SJCRH30 (cell line): ENCODE measurements around the gene CHCHD6. TPM values are rescaled to one million over a fixed set of nuclear protein-coding genes. Genes with fewer than 3 reads are reported as not detected.

Source experiments
- DNase-seq, 2 experiments: peaks; one replicate each; pipeline ENCODE4 v3.0.0-alpha.2; 2015 to 2020
- H3K27ac ChIP-seq: fragments of 250-450 bp; sonication (Bioruptor Pico); 2 replicates; pipeline ENCODE4 v1.5.1; 2020; ENCODE audit warnings: mild to moderate bottlenecking, moderate library complexity
- H3K27me3 ChIP-seq: fragments of 250-450 bp; sonication (Bioruptor Pico); 2 replicates; pipeline ENCODE4 v1.5.1; 2020; ENCODE audit warnings: mild to moderate bottlenecking, moderate library complexity
- H3K36me3 ChIP-seq: fragments of 250-450 bp; sonication (Bioruptor Pico); 2 replicates; pipeline ENCODE4 v1.5.1; 2020; ENCODE audit warnings: mild to moderate bottlenecking, moderate library complexity
- H3K4me1 ChIP-seq: fragments of 250-450 bp; sonication (Bioruptor Pico); 2 replicates; pipeline ENCODE4 v1.5.1; 2020; ENCODE audit warnings: mild to moderate bottlenecking, moderate library complexity
- H3K4me3 ChIP-seq: fragments of 250-450 bp; sonication (Bioruptor Pico); 2 replicates; pipeline ENCODE4 v1.5.1; 2020; ENCODE audit warnings: mild to moderate bottlenecking, moderate library complexity
- H3K9me3 ChIP-seq: fragments of 250-450 bp; sonication (Bioruptor Pico); replicated peaks from 2 replicates; pipeline ENCODE4 v1.5.1; 2020; ENCODE audit warnings: mild to moderate bottlenecking, moderate library complexity
- total RNA-seq: library from RNA; depleted of rRNA; stranded (reverse); fragments of >200 nt; shearing (Covaris generic); gene quantifications from 2 replicates; pipeline ENCODE4 v1.2.3, GENCODE V29; 2014; rRNA removed

CHCHD6 gene, protein sequence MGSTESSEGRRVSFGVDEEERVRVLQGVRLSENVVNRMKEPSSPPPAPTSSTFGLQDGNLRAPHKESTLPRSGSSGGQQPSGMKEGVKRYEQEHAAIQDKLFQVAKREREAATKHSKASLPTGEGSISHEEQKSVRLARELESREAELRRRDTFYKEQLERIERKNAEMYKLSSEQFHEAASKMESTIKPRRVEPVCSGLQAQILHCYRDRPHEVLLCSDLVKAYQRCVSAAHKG
- total RNA-seq, result 24.2 and 24.4 TPM in 2 replicates

DNA sequence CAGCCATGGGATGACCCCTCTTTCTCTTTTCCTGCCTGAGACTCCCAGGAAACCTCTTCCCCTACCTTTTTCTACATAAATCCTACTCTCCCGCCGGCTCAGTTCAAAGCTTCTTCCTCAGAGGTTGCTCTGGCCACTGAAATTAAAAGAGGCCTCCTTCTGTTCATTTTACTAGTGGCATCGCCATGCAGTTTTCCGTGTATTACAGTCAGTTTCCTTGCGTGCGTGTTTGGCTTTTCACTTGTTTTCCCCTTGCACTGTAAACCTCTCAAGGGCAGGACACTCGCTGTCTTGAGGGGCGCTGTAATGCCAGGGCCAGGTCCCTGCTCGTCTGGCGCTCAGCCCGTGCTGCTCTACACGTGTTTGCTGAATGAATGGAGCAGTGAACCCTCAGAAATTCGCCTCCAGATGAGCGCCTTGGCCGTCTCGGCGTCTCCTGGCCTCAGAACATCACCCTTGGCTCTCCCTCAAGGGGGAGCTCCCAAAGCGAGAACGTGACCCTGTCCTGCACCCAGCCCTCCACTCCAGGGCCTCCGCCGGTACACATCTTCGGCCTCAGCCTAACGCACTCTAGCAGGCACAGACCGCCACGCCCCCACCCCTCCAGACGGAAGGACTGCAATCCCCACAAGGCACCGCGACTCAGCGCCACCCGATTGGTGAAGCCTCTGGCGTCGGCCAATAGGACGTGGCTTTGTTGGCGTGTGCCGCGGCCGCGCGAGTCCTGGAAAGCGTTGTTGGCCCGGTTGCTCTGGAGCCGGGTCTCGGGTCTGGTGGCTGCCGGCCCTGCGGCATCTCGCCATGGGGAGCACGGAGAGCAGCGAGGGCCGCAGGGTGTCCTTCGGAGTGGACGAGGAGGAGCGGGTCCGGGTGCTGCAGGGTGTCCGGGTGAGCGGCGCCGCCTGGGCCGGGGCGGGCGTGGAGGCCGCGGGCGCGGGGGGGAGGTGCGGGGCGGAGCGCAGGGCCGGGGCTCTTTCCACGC is at the start of gene CHCHD6:
TSS of gene CHCHD6 (plus strand) at position 729 of the 982 bp plus-strand sequence. CDS start at position 802, 73 bp downstream.
- H3K9me3 ChIP-seq, result no peaks in the 10 kb centered on the region
- H3K4me3 ChIP-seq, result peak within 1 kb of the TSS; percentile 83
- no peaks in the 10 kb centered on the region for H3K4me1 ChIP-seq
- DNase-seq, result peak; percentile 98 to 99
- H3K36me3 ChIP-seq, result no peaks in the 10 kb centered on the region
- no peaks in the 10 kb centered on the region for H3K27me3 ChIP-seq
- no peak within 1 kb of the TSS for H3K27ac ChIP-seq

DNA sequence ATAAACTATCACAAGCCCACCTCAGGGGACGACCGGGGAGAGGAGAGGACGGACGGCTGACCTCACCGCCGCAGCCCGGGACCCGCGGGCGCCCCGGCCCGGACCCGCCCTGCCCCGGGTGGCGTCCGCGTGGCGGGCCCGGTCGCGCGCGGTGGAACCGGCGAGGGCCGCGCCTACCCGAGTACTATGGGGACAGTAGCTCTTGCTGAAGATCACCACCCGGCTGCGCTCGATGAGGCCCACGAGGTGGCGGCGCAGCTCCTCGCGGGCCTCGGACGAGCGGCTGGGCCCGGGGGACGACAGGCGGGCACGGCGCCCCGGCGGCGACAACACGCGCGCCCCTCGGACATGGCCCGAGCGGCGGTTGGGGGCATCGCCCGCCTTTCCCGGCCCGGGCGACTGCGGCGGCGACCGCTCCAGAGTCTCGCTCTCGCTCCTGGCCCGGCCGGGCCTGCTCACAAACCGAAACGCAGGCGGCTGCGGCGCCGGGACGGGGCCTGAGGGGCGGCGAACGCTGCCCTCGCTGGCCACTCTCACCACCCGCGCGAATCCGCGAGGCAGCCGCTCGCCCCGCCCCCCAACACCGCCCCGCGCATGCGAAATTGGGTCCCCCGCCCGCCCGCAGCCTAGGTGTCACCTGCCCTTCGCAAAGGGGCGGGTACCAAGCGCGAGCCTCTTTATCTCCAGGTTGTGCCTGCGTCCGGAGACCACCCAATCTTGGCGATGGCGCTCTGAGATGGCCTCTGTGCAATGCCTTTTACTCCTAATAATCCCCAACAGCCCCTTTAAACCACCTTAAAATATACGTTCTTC is 49.3 kb upstream of the CHCHD6 start, which contains the start of gene TXNRD3:
TSS of gene TXNRD3 (minus strand) at position 554 of the 813 bp plus-strand sequence.
- Histone ChIP-seq H3K27ac (no peak within 1 kb of the TSS), H3K36me3 (no peaks in the 10 kb centered on the region), H3K4me1 (no peaks in the 10 kb centered on the region), H3K9me3 (no peaks in the 10 kb centered on the region), H3K27me3 (no peaks in the 10 kb centered on the region), H3K4me3 (peak within 1 kb of the TSS; percentile 58)
- peak; percentile 30 to 34 for DNase-seq

DNA sequence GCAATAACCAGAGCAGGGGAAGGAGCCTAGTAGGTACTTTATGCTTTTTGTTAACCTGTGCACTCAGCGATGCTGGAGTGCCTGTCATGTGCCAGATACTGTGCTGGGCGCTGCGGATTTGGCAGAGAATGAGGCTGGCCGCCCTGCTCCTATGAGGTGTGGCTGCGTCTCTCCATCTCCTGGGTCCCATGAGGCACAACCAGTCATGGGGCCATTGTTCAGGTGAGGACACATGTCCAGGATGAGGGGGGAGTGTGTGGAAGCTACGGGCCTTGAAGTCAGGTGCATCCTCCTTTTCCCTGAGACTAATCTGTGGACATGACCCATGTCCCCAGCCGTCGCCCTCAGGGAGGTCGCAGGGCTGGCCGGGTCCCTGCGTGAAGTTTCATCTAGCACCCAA is 48.2 kb upstream of the CHCHD6 start:
- no peaks in the 10 kb centered on the region for H3K9me3 ChIP-seq
- no peaks in the 10 kb centered on the region for H3K4me1 ChIP-seq
- H3K4me3 ChIP-seq, result no peak overlapping the region
- 0 out of 2 replicates have a peak, but pooled peaks cover 4% of the 10 kb centered on the region for H3K27me3 ChIP-seq
- H3K36me3 ChIP-seq, result no peaks in the 10 kb centered on the region
- no peak for DNase-seq
- H3K27ac ChIP-seq, result no peak overlapping the region

DNA sequence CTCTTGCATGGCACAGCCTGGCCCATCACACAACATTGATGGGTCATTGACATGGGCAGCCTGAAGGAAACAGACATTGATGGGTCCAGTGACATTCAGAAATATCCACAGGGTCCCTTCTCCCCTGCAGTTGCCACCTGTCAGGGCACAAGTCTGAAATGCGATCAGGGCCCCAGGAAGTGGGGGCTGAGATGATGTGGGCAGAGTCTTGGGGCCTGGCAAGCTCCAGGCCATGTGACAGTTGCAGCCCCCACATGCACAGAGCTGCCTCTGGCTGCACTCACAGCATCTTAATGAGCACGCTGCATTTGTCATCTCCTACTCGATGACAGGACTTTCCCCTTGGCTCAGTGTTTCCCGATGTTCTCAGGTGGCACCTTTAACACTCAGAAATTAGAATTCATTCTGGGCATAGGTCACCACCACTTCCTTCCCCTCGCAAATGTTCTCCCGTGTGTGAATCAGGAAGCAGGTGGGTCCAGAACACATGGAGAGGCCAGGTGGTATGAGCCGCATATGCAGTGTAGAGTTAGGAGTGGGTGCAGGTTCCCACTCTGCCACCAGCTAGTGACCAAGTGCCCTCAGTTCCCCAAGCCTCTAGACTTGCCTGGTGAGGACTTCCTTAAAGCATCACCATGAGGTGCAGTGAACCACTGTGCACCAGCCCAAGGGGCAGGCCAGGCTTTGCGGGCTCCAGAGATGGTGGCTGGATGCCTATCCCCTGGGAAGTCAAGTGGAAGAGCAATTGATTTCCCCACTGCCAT is 47.5 kb upstream of the CHCHD6 start:
- Histone ChIP-seq H3K27ac (no peak overlapping the region), H3K4me3 (no peak overlapping the region), H3K27me3 (0 out of 2 replicates have a peak, but pooled peaks cover 4% of the 10 kb centered on the region), H3K36me3 (no peaks in the 10 kb centered on the region), H3K9me3 (no peaks in the 10 kb centered on the region), H3K4me1 (no peaks in the 10 kb centered on the region)
- DNase-seq, result no peak

DNA sequence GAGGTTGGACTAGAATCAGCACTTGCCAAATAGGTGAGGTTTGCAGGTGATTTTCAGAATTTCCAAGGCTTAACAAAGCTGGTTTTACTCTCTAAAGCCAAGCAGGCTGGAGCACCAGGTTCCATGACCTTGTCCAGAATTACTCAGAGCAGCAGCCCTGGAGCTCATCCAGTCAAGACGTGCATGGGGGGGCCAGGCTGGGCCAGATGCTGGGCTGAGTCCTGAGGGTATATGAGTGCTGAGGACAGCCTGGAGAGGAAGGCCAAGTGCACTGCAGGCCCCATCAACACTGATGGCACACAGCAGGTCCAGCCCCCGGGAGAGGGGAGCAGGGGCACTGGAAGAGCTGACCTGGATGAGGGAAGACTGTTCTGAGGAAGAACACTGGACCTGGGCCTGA is 46.1 kb upstream of the CHCHD6 start:
- 0 out of 2 replicates have a peak, but pooled peaks cover 4% of the 10 kb centered on the region for H3K27me3 ChIP-seq
- H3K9me3 ChIP-seq, result no peaks in the 10 kb centered on the region
- H3K4me3 ChIP-seq, result no peak overlapping the region
- DNase-seq, result no peak
- H3K27ac ChIP-seq, result no peak overlapping the region
- no peaks in the 10 kb centered on the region for H3K36me3 ChIP-seq
- H3K4me1 ChIP-seq, result no peaks in the 10 kb centered on the region

DNA sequence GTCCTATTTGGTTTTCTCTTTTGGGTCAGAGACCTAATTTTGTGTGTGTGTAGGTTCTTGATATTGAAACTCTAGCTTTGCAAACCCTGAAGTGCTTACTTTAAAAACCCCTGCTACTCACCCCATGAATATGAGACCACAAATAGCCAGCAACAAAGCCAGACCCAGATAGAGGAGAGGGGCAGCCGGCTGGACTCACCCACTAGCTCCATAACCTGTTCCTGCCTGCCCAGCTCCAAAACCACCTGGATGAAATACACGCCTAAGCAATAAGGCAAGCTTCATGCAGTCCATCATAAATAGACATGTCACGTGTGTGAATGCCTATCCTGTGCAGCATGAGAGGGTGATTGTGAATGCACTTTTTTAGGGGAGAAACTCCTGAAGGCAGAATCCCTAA is 45.5 kb upstream of the CHCHD6 start:
- Histone ChIP-seq H3K4me1 (no peaks in the 10 kb centered on the region), H3K27ac (no peak overlapping the region), H3K36me3 (no peaks in the 10 kb centered on the region), H3K4me3 (no peak overlapping the region), H3K27me3 (peaks cover 5% of the 10 kb centered on the region; the same call in 1 of the 2 replicates), H3K9me3 (no peaks in the 10 kb centered on the region)
- no peak for DNase-seq

DNA sequence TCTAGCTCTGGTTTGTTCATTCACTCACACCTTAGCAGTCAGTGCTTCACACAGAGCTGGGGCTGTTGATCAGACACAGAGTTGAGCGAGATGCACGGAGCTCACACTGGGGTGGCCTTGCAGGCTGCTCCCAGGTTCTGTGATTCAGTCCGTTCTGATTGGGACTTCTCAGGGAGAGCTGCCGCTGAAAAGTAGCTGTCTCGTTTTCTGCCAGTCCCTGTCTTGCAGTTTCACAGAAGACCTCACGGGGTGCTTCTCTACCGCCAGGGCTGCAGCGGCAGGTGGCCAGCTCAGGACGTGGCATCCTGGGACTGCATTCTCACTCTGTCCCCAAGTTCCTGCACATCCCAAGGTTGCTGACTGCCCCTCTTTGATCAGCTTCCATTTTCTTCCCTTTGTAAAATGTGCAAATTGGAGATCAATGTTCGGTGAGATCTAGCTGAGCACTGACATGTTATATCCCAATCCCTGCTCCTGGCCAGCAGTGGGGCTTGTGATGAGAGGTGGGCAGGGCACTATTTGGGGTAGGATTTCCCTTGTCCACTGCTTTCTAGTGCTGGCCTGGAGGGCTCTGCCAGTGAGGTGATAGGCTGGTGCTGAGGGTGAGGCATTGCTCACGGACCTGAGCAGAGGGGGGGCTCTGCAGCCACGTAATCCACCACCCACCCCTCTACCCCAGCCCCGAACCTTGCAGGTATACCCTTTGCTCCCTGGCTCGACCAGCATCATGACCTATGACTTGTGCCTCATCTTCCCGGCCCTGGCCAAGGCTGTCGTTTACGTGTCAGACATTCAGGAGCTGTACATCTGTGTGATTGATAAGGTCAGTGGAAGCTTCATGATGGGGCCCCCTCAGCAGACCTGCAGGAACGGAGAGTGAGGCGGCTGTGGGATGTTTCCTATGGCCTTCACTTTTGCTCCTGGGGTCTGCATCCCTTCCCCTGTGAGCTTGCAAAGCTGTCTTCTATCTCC is 43.8 kb upstream of the CHCHD6 start:
- DNase-seq, result no peak
- no peaks in the 10 kb centered on the region for H3K4me1 ChIP-seq
- H3K27ac ChIP-seq, result no peak overlapping the region
- no peaks in the 10 kb centered on the region for H3K36me3 ChIP-seq
- H3K4me3 ChIP-seq, result no peak overlapping the region
- no peaks in the 10 kb centered on the region for H3K9me3 ChIP-seq
- H3K27me3 ChIP-seq, result peaks cover 9% of the 10 kb centered on the region; the same call in 1 of the 2 replicates

DNA sequence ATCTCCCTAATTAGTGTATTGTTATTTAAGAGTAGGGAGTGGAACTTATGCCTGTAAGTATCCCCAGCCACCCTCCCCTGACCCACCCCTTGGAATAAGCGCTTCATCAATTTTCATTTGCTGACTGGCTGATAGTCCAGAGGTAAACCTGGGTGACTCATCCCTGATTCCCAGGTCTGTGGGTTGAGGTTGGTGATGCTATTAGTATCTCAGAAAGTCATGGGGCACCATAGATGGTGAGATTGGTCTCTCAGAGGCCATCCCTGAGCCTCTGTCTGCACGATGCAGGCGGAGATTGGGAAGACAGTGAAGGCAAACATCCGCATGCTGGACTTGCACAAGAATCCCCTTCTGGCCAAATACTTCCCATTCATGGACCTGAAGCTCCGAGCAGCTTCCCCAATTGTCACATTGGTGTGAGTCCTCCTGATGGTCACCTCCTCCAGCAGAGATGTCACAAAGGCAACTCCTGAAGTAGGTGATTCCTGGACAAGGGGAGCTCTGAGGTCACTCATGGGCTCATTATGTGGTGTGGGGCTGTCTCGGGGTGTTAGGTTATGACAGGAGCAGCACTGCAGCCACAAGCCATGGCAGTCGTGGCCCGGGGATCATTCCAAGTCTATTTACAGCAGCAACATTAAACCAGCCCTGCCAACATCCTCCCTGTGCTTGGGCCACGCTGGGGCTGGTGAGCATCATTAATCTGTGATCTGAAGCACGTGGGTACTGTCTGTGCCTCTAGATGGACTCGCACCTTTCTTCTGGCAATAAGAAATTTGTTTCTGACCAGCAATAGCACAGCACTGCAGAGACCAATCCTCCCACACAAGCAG is 42.3 kb upstream of the CHCHD6 start:
- no peak overlapping the region for H3K27ac ChIP-seq
- H3K4me3 ChIP-seq, result no peak overlapping the region
- no peaks in the 10 kb centered on the region for H3K9me3 ChIP-seq
- no peaks in the 10 kb centered on the region for H3K36me3 ChIP-seq
- H3K27me3 ChIP-seq, result peaks cover 12% of the 10 kb centered on the region; the same call in 1 of the 2 replicates
- H3K4me1 ChIP-seq, result no peaks in the 10 kb centered on the region
- no peak for DNase-seq

DNA sequence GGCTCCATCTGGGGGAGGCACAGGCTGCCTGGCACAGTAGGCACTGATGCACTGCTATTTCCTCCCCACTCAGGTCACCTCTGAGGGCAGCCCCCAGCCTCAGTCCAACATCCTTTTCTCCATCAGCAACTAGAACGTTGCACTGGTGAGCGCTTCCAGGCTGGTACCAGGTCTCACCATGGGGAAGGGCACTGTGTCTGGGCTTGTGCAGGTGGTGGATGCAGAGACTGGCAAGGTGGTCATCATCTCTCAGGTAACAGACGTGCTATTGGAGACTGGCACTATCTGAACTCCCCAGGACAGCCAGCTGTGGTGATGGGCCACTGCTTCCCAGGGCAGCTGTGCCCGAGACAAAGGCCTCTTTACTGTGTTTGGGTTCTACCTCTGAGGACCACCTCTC is 40.8 kb upstream of the CHCHD6 start:
- Histone ChIP-seq H3K36me3 (no peaks in the 10 kb centered on the region), H3K4me1 (no peaks in the 10 kb centered on the region), H3K27me3 (peaks cover 12% of the 10 kb centered on the region; the same call in 1 of the 2 replicates), H3K9me3 (no peaks in the 10 kb centered on the region), H3K27ac (no peak overlapping the region), H3K4me3 (no peak overlapping the region)
- DNase-seq, result no peak

DNA sequence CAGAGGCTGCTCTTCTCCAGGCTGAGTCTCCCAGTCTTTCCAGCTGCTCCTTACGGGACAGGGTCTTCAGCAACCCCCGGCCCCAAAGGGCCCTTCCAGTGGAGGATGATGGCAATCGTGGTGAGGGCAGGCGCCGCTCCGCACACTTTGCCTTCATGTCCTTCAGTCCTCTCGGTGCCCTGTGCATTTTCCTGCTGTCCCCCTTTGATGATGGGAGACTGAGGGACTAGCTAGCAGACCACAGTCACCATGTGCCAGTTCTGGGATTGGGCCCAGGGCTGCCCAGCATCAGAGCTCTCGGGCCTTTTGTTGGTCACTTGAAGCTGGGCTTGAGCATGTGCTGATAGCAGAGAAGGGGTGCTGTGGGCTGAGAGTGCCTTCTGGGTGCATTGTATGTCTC is 40.3 kb upstream of the CHCHD6 start:
- no peak for DNase-seq
- no peak overlapping the region for H3K27ac ChIP-seq
- peaks cover 12% of the 10 kb centered on the region; the same call in 1 of the 2 replicates for H3K27me3 ChIP-seq
- no peaks in the 10 kb centered on the region for H3K4me1 ChIP-seq
- H3K36me3 ChIP-seq, result no peaks in the 10 kb centered on the region
- H3K9me3 ChIP-seq, result no peaks in the 10 kb centered on the region
- H3K4me3 ChIP-seq, result no peak overlapping the region

DNA sequence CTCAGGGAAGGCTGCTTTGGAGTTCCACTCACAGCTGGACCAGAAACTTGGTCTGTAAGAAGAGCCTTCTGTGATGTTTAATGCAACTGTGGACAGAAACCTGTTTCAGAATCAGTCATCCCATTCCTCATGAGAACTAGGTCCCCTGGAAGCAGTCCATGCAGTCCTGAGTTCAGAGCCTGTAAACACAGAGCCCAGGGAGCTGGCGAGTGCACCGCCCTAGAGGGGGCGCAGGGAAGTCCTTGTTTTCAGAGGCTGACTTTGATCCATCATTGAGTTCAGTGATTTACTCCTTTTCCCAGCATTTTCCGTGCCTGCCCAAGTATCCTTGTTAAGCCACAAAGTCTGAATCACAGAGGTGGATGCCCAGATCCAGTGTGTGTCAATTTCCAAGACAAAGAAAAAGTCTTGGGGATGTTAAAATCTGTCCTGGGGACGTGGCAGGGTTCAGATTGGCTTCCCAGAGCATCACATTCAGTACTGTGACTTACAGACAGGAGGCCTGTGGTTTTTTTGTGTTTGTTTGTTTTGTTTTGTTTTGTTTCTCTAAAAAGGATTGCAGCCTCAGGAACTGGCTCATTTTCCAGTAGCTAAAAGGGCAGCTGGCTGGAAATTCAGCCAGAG is 39.3 kb upstream of the CHCHD6 start:
- no peak for DNase-seq
- H3K27ac ChIP-seq, result no peak overlapping the region
- no peak overlapping the region for H3K4me3 ChIP-seq
- no peaks in the 10 kb centered on the region for H3K36me3 ChIP-seq
- H3K27me3 ChIP-seq, result peaks cover 12% of the 10 kb centered on the region; the same call in 1 of the 2 replicates
- H3K9me3 ChIP-seq, result no peaks in the 10 kb centered on the region
- no peaks in the 10 kb centered on the region for H3K4me1 ChIP-seq
